Measurements from ENCODE around the gene GUCA1C.

Gene GUCA1C

GRCh38 chr3:108907194-108907593, 46.5 kb downstream of the GUCA1C start:
- 89% methylated on average over 1 of the region's 1 CpG for WGBS
- H3K4me3 ChIP-seq (ENCODE audit: low read length) = no peak overlapping the region
- H3K9me3 ChIP-seq (ENCODE audit: insufficient read depth, low read depth, low read length) = no peaks in the 10 kb centered on the region
- H3K27me3 ChIP-seq (ENCODE audit: insufficient read depth, low read length) = no peaks in the 10 kb centered on the region
- H3K4me1 ChIP-seq (ENCODE audit: insufficient read depth, low read length) = no peaks in the 10 kb centered on the region
- H3K27ac ChIP-seq (ENCODE audit: low read depth, low read length) = no peak overlapping the region
- H3K36me3 ChIP-seq (ENCODE audit: insufficient read depth, low read length) = no peaks in the 10 kb centered on the region
- no peak overlapping the region for H3K9ac ChIP-seq (ENCODE audit: low read depth, low read length)

GRCh38 chr3:108899530-108899929, 54.1 kb downstream of the GUCA1C start:
- H3K27me3 ChIP-seq (ENCODE audit: insufficient read depth, low read length) = no peaks in the 10 kb centered on the region
- H3K4me3 ChIP-seq (ENCODE audit: low read length) = no peak overlapping the region
- H3K9me3 ChIP-seq (ENCODE audit: insufficient read depth, low read depth, low read length) = no peaks in the 10 kb centered on the region
- no peak overlapping the region for H3K9ac ChIP-seq (ENCODE audit: low read depth, low read length)
- no peaks in the 10 kb centered on the region for H3K4me1 ChIP-seq (ENCODE audit: insufficient read depth, low read length)
- H3K36me3 ChIP-seq (ENCODE audit: insufficient read depth, low read length) = no peaks in the 10 kb centered on the region
- WGBS = 86% methylated on average over 3 of the region's 3 CpGs
- H3K27ac ChIP-seq (ENCODE audit: low read depth, low read length) = no peak overlapping the region

DNA sequence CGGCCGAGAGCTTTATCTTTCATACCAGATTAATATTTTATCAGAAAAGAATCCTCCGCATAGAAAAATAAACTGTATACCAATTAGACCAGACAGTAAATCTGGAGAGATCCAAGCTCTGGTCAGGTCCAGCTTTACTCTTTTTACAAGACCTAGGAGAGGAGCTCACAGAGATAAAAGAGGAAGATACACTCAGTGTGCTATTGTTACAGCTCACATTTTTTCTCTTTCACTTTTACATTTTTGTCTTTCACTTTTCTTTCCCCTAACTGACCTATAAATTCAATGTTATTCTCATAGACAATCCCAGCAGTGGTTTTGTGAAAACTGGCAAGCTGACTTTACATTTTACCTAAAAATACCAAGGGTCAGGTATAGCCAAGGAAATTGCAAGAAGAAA, 55.8 kb downstream of the GUCA1C start:
- no peaks in the 10 kb centered on the region for H3K9me3 ChIP-seq (ENCODE audit: insufficient read depth, low read depth, low read length)
- H3K27ac ChIP-seq (ENCODE audit: low read depth, low read length) = no peak overlapping the region
- WGBS = 97% methylated on average over 3 of the region's 3 CpGs
- H3K4me3 ChIP-seq (ENCODE audit: low read length) = no peak overlapping the region
- H3K9ac ChIP-seq (ENCODE audit: low read depth, low read length) = no peak overlapping the region
- no peaks in the 10 kb centered on the region for H3K27me3 ChIP-seq (ENCODE audit: insufficient read depth, low read length)
- no peaks in the 10 kb centered on the region for H3K4me1 ChIP-seq (ENCODE audit: insufficient read depth, low read length)
- H3K36me3 ChIP-seq (ENCODE audit: insufficient read depth, low read length) = no peaks in the 10 kb centered on the region

DNA sequence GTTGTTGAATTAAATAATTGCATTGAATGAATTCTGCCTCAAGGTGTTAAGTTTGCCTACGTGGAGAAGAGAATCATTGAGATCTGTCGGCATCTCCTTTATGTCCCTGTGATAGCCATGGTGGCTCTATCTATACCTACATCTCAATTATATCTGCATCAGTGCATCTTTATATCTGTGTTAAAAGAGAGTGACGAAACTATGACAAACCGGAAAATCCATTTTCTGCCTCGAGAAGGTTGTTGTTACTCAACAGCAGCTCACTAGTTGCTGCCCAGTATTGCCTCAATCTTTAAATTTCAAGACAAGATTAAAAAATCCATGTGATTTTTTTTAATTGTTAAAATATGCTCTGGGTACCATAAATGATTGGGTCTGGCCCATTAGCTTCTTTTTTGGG, 58.7 kb downstream of the GUCA1C start:
- Histone ChIP-seq H3K27ac (ENCODE audit: low read depth, low read length) (no peak overlapping the region), H3K36me3 (ENCODE audit: insufficient read depth, low read length) (no peaks in the 10 kb centered on the region), H3K27me3 (ENCODE audit: insufficient read depth, low read length) (no peaks in the 10 kb centered on the region), H3K4me1 (ENCODE audit: insufficient read depth, low read length) (no peaks in the 10 kb centered on the region), H3K9ac (ENCODE audit: low read depth, low read length) (no peak overlapping the region), H3K9me3 (ENCODE audit: insufficient read depth, low read depth, low read length) (no peaks in the 10 kb centered on the region), H3K4me3 (ENCODE audit: low read length) (no peak overlapping the region)
- WGBS = 97% methylated on average over 5 of the region's 5 CpGs

GRCh38 chr3:108891833-108892232, 61.8 kb downstream of the GUCA1C start:
- H3K9me3 ChIP-seq (ENCODE audit: insufficient read depth, low read depth, low read length) = no peaks in the 10 kb centered on the region
- H3K36me3 ChIP-seq (ENCODE audit: insufficient read depth, low read length) = no peaks in the 10 kb centered on the region
- 91% methylated on average over 3 of the region's 3 CpGs for WGBS
- H3K9ac ChIP-seq (ENCODE audit: low read depth, low read length) = no peak overlapping the region
- H3K27ac ChIP-seq (ENCODE audit: low read depth, low read length) = no peak overlapping the region
- H3K4me3 ChIP-seq (ENCODE audit: low read length) = no peak overlapping the region
- H3K4me1 ChIP-seq (ENCODE audit: insufficient read depth, low read length) = peaks cover 8% of the 10 kb centered on the region
- H3K27me3 ChIP-seq (ENCODE audit: insufficient read depth, low read length) = no peaks in the 10 kb centered on the region

- Histone ChIP-seq H3K4me1 (ENCODE audit: insufficient read depth, low read length) (peaks cover 8% of the 10 kb centered on the region), H3K27me3 (ENCODE audit: insufficient read depth, low read length) (no peaks in the 10 kb centered on the region), H3K36me3 (ENCODE audit: insufficient read depth, low read length) (no peaks in the 10 kb centered on the region), H3K4me3 (ENCODE audit: low read length) (no peak overlapping the region), H3K9ac (ENCODE audit: low read depth, low read length) (no peak overlapping the region), H3K9me3 (ENCODE audit: insufficient read depth, low read depth, low read length) (no peaks in the 10 kb centered on the region), H3K27ac (ENCODE audit: low read depth, low read length) (no peak overlapping the region)
- WGBS = 85% methylated on average over 2 of the region's 2 CpGs
Measured at GRCh38 chr3:108887777-108888176, 65.9 kb downstream of the GUCA1C start.

DNA sequence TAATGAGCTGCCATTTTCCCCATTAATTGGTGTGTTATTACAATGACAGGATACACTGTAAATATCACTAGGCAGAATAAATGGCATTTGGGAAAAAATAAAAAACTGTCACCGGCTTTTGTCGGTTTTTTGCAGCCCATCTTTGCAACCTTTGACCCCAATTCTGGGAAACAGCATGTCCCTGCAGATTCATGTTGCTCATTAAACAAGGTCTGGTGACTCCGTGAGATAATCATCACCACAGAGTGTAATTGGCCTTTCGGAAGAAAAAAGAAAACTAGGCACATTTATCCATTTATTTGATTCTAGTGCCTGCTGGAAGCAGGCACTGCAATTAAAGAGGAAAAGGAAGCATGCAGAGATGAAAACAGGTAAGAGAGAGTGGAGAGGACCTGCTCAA, 66.6 kb downstream of the GUCA1C start:
- no peaks in the 10 kb centered on the region for H3K36me3 ChIP-seq (ENCODE audit: insufficient read depth, low read length)
- WGBS = 92% methylated on average over 4 of the region's 4 CpGs
- H3K9me3 ChIP-seq (ENCODE audit: insufficient read depth, low read depth, low read length) = no peaks in the 10 kb centered on the region
- no peak overlapping the region for H3K4me3 ChIP-seq (ENCODE audit: low read length)
- peaks cover 8% of the 10 kb centered on the region for H3K4me1 ChIP-seq (ENCODE audit: insufficient read depth, low read length)
- no peak overlapping the region for H3K9ac ChIP-seq (ENCODE audit: low read depth, low read length)
- no peaks in the 10 kb centered on the region for H3K27me3 ChIP-seq (ENCODE audit: insufficient read depth, low read length)
- H3K27ac ChIP-seq (ENCODE audit: low read depth, low read length) = no peak overlapping the region

DNA sequence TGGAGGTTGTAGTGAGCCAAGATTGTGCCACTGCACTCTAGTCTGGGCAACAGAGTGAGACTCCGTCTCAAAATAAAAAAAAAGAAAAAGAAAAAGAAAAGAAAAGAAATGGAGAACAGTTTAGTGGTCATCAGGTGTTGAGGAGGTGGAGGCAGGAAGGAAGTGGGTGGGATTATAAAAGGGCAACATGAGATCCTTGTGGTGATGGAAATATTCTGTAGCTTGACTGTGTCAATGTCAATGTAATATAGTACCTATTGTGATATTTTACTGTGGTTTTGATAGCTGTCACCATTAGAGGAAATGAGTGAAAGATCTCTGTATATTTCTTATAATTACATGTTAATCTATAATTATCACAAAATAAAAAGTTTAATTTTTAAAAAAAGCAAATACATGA, 70.3 kb downstream of the GUCA1C start:
- no peaks in the 10 kb centered on the region for H3K36me3 ChIP-seq (ENCODE audit: insufficient read depth, low read length)
- H3K4me3 ChIP-seq (ENCODE audit: low read length) = no peak overlapping the region
- H3K27ac ChIP-seq (ENCODE audit: low read depth, low read length) = no peak overlapping the region
- H3K9ac ChIP-seq (ENCODE audit: low read depth, low read length) = no peak overlapping the region
- WGBS = 83% methylated on average over 1 of the region's 1 CpG
- no peaks in the 10 kb centered on the region for H3K27me3 ChIP-seq (ENCODE audit: insufficient read depth, low read length)
- H3K9me3 ChIP-seq (ENCODE audit: insufficient read depth, low read depth, low read length) = no peaks in the 10 kb centered on the region
- H3K4me1 ChIP-seq (ENCODE audit: insufficient read depth, low read length) = peaks cover 8% of the 10 kb centered on the region

DNA sequence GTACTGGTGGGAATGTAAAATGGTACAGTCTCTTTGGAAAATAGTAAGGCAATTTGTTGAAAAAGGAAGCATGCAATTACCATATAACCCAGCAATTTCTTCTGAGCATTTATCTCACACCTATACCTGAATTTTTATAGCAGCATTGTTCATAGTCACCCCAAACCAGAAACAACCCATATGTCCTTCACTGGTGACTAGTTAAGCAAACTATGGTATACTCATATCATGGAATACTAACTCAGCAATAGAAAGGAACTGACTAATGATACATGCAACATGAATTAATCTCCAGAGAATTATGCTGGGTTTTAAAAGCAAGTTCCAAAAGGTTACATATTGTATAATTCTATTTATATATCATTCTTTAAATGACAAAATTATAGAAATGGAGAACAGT, 70.9 kb downstream of the GUCA1C start:
- no peaks in the 10 kb centered on the region for H3K36me3 ChIP-seq (ENCODE audit: insufficient read depth, low read length)
- H3K4me3 ChIP-seq (ENCODE audit: low read length) = no peak overlapping the region
- H3K27ac ChIP-seq (ENCODE audit: low read depth, low read length) = no peak overlapping the region
- H3K9ac ChIP-seq (ENCODE audit: low read depth, low read length) = no peak overlapping the region
- H3K27me3 ChIP-seq (ENCODE audit: insufficient read depth, low read length) = no peaks in the 10 kb centered on the region
- H3K9me3 ChIP-seq (ENCODE audit: insufficient read depth, low read depth, low read length) = no peaks in the 10 kb centered on the region
- peaks cover 5% of the 10 kb centered on the region for H3K4me1 ChIP-seq (ENCODE audit: insufficient read depth, low read length)

DNA sequence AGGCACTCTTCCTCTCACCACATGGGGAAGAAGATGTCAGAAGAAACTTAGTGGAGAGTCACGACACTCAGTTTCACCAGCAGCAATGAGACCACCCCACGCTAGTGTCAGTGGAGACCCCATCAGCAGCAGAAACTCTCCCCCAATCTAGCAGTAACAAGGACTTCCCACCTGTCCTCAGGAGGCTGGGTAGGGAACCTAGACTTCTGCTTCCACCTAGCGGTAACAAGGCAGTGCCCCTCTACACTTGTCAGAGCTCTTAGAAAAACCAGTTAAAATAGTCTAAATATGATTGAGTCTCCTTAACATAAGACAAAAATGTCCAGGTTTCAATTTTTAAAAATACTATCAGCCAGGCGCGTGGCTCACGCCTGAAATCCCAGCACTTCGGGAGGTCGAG, 73.8 kb downstream of the GUCA1C start:
- Histone ChIP-seq H3K9me3 (ENCODE audit: insufficient read depth, low read depth, low read length) (no peaks in the 10 kb centered on the region), H3K27me3 (ENCODE audit: insufficient read depth, low read length) (no peaks in the 10 kb centered on the region), H3K4me1 (ENCODE audit: insufficient read depth, low read length) (no peaks in the 10 kb centered on the region), H3K4me3 (ENCODE audit: low read length) (no peak overlapping the region), H3K36me3 (ENCODE audit: insufficient read depth, low read length) (no peaks in the 10 kb centered on the region), H3K9ac (ENCODE audit: low read depth, low read length) (no peak overlapping the region), H3K27ac (ENCODE audit: low read depth, low read length) (no peak overlapping the region)
- WGBS = 84% methylated on average over 8 of the region's 8 CpGs

- Histone ChIP-seq H3K9ac (ENCODE audit: low read depth, low read length) (no peak overlapping the region), H3K9me3 (ENCODE audit: insufficient read depth, low read depth, low read length) (no peaks in the 10 kb centered on the region), H3K4me1 (ENCODE audit: insufficient read depth, low read length) (no peaks in the 10 kb centered on the region), H3K36me3 (ENCODE audit: insufficient read depth, low read length) (no peaks in the 10 kb centered on the region), H3K27ac (ENCODE audit: low read depth, low read length) (no peak overlapping the region), H3K4me3 (ENCODE audit: low read length) (no peak overlapping the region), H3K27me3 (ENCODE audit: insufficient read depth, low read length) (no peaks in the 10 kb centered on the region)
- WGBS = 67% methylated on average over 1 of the region's 1 CpG
Measured at GRCh38 chr3:108877901-108878300, 75.8 kb downstream of the GUCA1C start.

GRCh38 chr3:108863799-108864135, 89.9 kb downstream of the GUCA1C start:
- Histone ChIP-seq H3K4me1 (ENCODE audit: insufficient read depth, low read length) (peaks cover 9% of the 10 kb centered on the region), H3K4me3 (ENCODE audit: low read length) (no peak overlapping the region), H3K27ac (ENCODE audit: low read depth, low read length) (no peak overlapping the region), H3K9me3 (ENCODE audit: insufficient read depth, low read depth, low read length) (peaks cover 5% of the 10 kb centered on the region; the same call in 1 of the 2 replicates), H3K9ac (ENCODE audit: low read depth, low read length) (no peak overlapping the region), H3K36me3 (ENCODE audit: insufficient read depth, low read length) (no peaks in the 10 kb centered on the region), H3K27me3 (ENCODE audit: insufficient read depth, low read length) (no peaks in the 10 kb centered on the region)
- 95% methylated on average over 6 of the region's 6 CpGs for WGBS

Measured in HUES64 (cell line).